ENCODE results near the gene UBALD2.

- TF ChIP-seq, protein P1, sequence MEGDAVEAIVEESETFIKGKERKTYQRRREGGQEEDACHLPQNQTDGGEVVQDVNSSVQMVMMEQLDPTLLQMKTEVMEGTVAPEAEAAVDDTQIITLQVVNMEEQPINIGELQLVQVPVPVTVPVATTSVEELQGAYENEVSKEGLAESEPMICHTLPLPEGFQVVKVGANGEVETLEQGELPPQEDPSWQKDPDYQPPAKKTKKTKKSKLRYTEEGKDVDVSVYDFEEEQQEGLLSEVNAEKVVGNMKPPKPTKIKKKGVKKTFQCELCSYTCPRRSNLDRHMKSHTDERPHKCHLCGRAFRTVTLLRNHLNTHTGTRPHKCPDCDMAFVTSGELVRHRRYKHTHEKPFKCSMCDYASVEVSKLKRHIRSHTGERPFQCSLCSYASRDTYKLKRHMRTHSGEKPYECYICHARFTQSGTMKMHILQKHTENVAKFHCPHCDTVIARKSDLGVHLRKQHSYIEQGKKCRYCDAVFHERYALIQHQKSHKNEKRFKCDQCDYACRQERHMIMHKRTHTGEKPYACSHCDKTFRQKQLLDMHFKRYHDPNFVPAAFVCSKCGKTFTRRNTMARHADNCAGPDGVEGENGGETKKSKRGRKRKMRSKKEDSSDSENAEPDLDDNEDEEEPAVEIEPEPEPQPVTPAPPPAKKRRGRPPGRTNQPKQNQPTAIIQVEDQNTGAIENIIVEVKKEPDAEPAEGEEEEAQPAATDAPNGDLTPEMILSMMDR (IDR thresholded peaks at IDR 0.05; ENCODE audit: borderline replicate concordance, extremely low read depth, low read length, poor library complexity, severe bottlenecking) = no peak
- TF ChIP-seq EZH2 (IDR thresholded peaks at IDR 0.05; ENCODE audit: borderline replicate concordance, low read depth, low read length, severe bottlenecking) = no peak
Observed at GRCh38 chr17:76235883-76236282, 29.3 kb upstream of the UBALD2 start.

Data from DND-41 (cell line).